NCI-H82 (cell line): ENCODE results near the gene C2.
"Not testable (repeated sequence)": the region's sequence is repeated elsewhere in the genome, so short reads cannot be mapped to it uniquely, and the experiment has no call there.

Experiments
- DNase-seq: peaks from one replicate; lab custom pipeline; 2025; lab: John Stamatoyannopoulos, UW

C2 gene

GRCh38 chr6:31979238-31979898 is 51.9 kb downstream of the C2 start:
- DNase-seq: no peak

DNA sequence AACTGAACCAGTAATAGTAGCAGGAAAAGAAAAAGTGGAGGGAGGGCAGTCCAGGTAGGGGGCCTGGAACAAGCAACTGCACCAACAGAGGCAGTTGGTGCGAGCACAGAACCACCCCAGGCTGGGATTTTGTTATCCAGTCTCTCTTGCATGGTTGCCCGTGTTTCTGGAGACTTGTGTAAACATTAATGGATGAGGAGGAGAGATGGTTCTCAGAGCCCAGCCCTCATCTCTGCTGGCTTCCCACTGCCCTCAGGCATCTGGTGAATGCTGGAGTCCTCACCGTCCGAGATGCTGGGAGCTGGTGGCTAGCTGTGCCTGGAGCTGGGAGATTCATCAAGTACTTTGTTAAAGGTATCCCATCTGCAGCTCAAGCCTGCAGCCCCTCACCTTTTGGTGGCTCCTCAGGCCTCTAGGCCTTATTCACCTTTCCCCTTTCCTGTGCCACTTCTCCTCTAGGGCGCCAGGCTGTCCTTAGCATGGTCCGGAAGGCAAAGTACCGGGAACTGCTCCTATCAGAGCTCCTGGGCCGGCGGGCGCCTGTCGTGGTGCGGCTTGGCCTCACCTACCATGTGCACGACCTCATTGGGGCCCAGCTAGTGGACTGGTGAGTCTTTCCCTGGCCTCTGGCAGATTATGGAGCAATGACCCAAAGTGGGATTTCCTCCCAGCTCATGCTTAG is 52.8 kb downstream of the C2 start:
- DNase-seq: not testable (repeated sequence)

DNA sequence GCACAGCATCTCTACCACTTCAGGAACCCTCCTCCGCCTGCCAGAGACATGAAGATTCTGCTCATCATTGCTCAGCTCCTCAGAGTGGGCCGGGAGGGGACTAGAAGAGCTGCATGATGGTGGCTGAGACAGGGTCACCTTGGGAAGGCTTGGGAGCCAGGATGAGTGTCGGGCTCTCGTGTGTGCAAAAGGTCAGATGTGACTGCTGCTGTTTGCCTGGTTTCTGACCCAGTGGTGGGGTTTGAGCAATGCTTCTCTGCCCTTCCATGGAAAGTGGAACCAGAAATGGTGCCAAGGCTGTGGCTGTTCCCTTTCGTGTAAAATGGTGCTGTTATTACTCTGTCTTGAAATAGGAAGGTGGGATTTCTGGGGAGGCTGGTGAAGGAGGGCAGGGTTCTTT is 53.5 kb downstream of the C2 start:
- DNase-seq: not testable (repeated sequence)

DNA sequence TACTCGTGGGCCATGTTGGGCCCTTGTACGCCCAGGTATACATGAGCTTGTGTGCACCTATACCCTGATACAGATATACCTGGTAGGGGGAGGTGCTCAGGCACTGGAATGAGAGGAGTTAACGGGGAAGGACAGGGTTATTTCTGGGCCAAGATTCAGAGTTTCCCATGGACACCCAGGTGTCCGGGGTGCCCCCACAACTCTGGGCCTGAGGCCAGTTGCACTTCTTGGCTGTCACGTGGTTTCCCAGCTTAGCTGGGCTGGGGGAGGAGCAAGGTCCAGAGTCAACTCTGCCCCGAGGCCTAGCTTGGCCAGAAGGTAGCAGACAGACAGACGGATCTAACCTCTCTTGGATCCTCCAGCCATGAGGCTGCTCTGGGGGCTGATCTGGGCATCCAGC is 54.2 kb downstream of the C2 start, which contains the start of gene C4A:
Gene C4A (plus strand): TSS at position 314 of the 400 bp plus-strand sequence. CDS start 51 bp downstream, at position 365.
- not testable (repeated sequence) for DNase-seq

DNA sequence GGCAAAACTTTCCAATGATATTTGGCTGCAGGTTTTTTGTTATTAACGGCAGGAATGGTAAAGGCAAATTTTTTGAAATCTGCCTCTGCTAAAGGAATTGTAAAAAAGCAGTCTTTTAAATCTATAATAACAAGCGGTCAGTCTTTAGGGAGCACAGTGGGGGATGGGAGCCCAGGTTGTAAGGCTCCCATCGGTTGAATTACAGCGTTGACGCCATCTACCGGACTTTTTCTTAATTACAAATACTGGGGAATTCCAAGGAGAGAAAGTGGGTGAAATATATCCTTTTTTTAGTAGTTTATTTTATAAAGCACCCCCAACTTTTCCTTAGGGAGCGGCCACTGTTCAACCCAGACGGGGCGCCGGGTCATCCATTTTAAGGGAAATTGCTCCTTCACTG is 61.8 kb downstream of the C2 start:
- not testable (repeated sequence) for DNase-seq

DNA sequence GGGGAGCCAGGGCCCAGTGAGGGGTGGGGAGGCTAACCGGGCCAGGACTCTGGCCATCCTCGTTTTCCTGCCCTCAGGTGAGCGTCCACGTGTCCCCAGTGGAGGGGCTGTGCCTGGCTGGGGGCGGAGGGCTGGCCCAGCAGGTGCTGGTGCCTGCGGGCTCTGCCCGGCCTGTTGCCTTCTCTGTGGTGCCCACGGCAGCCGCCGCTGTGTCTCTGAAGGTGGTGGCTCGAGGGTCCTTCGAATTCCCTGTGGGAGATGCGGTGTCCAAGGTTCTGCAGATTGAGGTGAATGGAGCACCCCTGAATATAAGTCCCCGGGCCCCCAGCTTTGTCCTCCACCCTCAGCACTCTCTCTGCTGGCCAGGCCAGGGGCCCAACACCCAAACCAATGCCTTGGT is 66.9 kb downstream of the C2 start:
- DNase-seq: not testable (repeated sequence)
